ENCODE results near the gene CD276. TPM values are rescaled to one million over a fixed set of nuclear protein-coding genes. Genes with fewer than 3 reads are reported as not detected.

Gene CD276
- total RNA-seq, 1 donor from 2014 or later: 133 TPM

DNA sequence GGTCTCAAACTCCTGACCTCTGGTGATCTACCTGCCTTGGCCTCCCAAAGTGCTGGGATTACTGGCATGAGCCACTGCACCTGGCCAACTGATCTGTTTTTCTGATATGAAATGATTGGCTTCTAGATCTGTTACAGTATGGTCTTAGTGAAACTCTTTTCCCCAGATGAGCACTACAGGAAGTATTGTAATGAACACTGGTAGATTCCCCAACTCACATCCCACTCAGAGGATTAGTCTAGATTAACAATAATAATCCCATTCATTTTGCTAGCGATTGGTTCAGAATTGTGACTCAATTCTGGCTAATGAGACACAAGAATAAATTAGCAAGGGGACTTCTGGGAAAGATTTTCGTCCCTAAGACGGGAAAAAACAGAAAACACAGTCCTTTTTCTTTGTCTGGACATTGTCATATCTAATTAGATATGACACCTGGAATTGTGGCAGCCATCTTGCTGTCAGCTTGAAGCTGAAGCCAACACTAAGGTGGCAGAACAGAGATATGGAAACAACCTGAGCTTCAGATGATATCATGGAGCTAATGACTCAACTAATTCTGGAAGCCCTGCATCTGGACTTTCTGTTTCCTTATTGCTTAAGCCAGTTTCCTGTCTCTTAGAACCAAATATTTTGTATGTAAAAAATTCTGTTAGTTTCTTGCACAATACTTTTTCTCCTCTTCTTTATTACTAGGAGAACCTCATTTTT is 33.6 kb upstream of the CD276 start:
- Mint-ChIP-seq H3K4me3 (no peak overlapping the region), H3K36me3 (no peaks in the 10 kb centered on the region), H3K27me3 (no peaks in the 10 kb centered on the region), H3K4me1 (ENCODE audit: unreplicated experiment) (peaks cover 12% of the 10 kb centered on the region), H3K9me3 (peaks cover 8% of the 10 kb centered on the region), H3K27ac (no peak overlapping the region)
- no peak for TF ChIP-seq CTCF (conservative IDR thresholded peaks at IDR 0.05)
- DNase-seq (ENCODE audit: extremely low spot score, unreplicated experiment): no peak

GRCh38 chr15:73654659-73655058 is 29.5 kb upstream of the CD276 start:
- H3K27ac Mint-ChIP-seq: no peak overlapping the region
- H3K4me3 Mint-ChIP-seq: no peak overlapping the region
- peaks cover 3% of the 10 kb centered on the region for H3K27me3 Mint-ChIP-seq
- TF ChIP-seq CTCF (conservative IDR thresholded peaks at IDR 0.05): no peak
- DNase-seq (ENCODE audit: extremely low spot score, unreplicated experiment): no peak
- no peaks in the 10 kb centered on the region for H3K4me1 Mint-ChIP-seq (ENCODE audit: unreplicated experiment)
- no peaks in the 10 kb centered on the region for H3K36me3 Mint-ChIP-seq
- H3K9me3 Mint-ChIP-seq: peaks cover 8% of the 10 kb centered on the region

DNA sequence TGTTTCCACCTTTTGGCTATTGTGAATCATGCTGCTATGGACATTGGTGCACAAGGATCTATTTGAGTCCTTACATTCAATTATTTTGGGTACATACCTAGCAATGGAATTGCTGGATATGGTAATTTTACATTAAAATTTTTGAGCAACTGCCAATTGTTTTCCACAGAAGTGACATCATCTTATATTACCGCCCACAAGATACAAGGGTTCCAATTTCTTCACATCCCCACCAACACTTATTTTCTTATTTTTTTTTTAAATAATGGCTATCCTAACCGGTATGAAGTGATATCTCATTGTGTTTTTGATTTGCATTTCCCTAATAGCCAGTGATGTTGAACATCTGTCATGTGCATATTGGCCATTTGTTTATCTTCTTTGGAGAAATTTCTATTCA is 28.5 kb upstream of the CD276 start:
- Mint-ChIP-seq H3K36me3 (no peaks in the 10 kb centered on the region), H3K27me3 (peaks cover 3% of the 10 kb centered on the region), H3K27ac (no peak overlapping the region), H3K9me3 (peaks cover 8% of the 10 kb centered on the region), H3K4me1 (ENCODE audit: unreplicated experiment) (no peaks in the 10 kb centered on the region), H3K4me3 (no peak overlapping the region)
- TF ChIP-seq CTCF (conservative IDR thresholded peaks at IDR 0.05): no peak
- DNase-seq (ENCODE audit: extremely low spot score, unreplicated experiment): no peak

GRCh38 chr15:73658645-73659044 is 25.5 kb upstream of the CD276 start:
- DNase-seq (ENCODE audit: extremely low spot score, unreplicated experiment): no peak
- no peaks in the 10 kb centered on the region for H3K9me3 Mint-ChIP-seq
- H3K27me3 Mint-ChIP-seq: peaks cover 11% of the 10 kb centered on the region
- no peak overlapping the region for H3K27ac Mint-ChIP-seq
- no peak for TF ChIP-seq CTCF (conservative IDR thresholded peaks at IDR 0.05)
- no peaks in the 10 kb centered on the region for H3K36me3 Mint-ChIP-seq
- H3K4me3 Mint-ChIP-seq: no peak overlapping the region
- H3K4me1 Mint-ChIP-seq (ENCODE audit: unreplicated experiment): no peaks in the 10 kb centered on the region

GRCh38 chr15:73660455-73660854 is 23.7 kb upstream of the CD276 start:
- H3K9me3 Mint-ChIP-seq: no peaks in the 10 kb centered on the region
- no peak overlapping the region for H3K4me3 Mint-ChIP-seq
- no peaks in the 10 kb centered on the region for H3K4me1 Mint-ChIP-seq (ENCODE audit: unreplicated experiment)
- no peak for DNase-seq (ENCODE audit: extremely low spot score, unreplicated experiment)
- H3K27me3 Mint-ChIP-seq: peaks cover 11% of the 10 kb centered on the region
- H3K36me3 Mint-ChIP-seq: no peaks in the 10 kb centered on the region
- no peak overlapping the region for H3K27ac Mint-ChIP-seq
- no peak for TF ChIP-seq CTCF (conservative IDR thresholded peaks at IDR 0.05)
